IMR-90 (cell line): ENCODE data around the gene GIMAP7. TPM values are rescaled to one million over a fixed set of nuclear protein-coding genes. Genes with fewer than 3 reads are reported as not detected.

Source experiments
- ATAC-seq: fragments of 200-7000 bp; cut with Tn5 transposase; 2 replicates; pipeline ENCODE4 v1.9.1; 2020; ENCODE audit warnings: low read depth, mild to moderate bottlenecking, moderate library complexity
- BruUV-seq: library from RNA; stranded (reverse); fragments of 400-500 nt; replicated peaks from 2 replicates; lab custom pipeline; 2021; lab: Mats Ljungman, UMichigan
- CTCF ChIA-PET: fragments of 300-600 bp; formaldehyde crosslinking; extraction: SDS; loops from one replicate; lab custom pipeline; 2021; ENCODE audit warnings: antibody characterized with exemption; lab: Yijun Ruan, JAX
- POLR2A ChIA-PET: fragments of 300-600 bp; sonication (Branson Sonifier 250); formaldehyde crosslinking; loops from one replicate; lab custom pipeline; 2022; ENCODE audit warnings: antibody characterized with exemption; ENCODE audit not compliant: unreplicated experiment; lab: Charles Lee
- DNase-seq: peaks from one replicate; pipeline ENCODE4 v3.0.0; 2013
- H2AFZ ChIP-seq: replicated peaks from 2 replicates; pipeline ENCODE3; 2013; ENCODE audit warnings: low read length, mild to moderate bottlenecking; ENCODE audit not compliant: poor library complexity
- H2AK5ac ChIP-seq: 2 replicates; pipeline ENCODE4 v1.6.1; 2013; ENCODE audit warnings: low read depth, low read length, inconsistent platforms
- H2AK9ac ChIP-seq: replicated peaks from 2 replicates; pipeline ENCODE3; 2013; ENCODE audit warnings: mild to moderate bottlenecking, low read depth, low read length, moderate library complexity; ENCODE audit not compliant: poor library complexity
- H2BK120ac ChIP-seq: 2 replicates; pipeline ENCODE4 v1.6.1; 2013; ENCODE audit warnings: low read depth, low read length, inconsistent platforms
- H2BK15ac ChIP-seq: 3 replicates; pipeline ENCODE4 v1.6.1; 2013; ENCODE audit warnings: low read depth, low read length, inconsistent platforms
- H2BK20ac ChIP-seq: 2 replicates; pipeline ENCODE4 v1.6.1; 2013; ENCODE audit warnings: low read depth, mild to moderate bottlenecking, inconsistent platforms, low read length, moderate library complexity
- H2BK5ac ChIP-seq: 2 replicates; pipeline ENCODE4 v1.6.1; 2013; ENCODE audit warnings: mild to moderate bottlenecking, low read depth, low read length, inconsistent platforms; ENCODE audit not compliant: poor library complexity, severe bottlenecking
- H3K14ac ChIP-seq: replicated peaks from 2 replicates; pipeline ENCODE4 v1.6.1; 2013; ENCODE audit warnings: low read depth, low read length, inconsistent platforms
- H3K18ac ChIP-seq: 2 replicates; pipeline ENCODE4 v1.6.1; 2013; ENCODE audit warnings: low read depth, low read length, control low read depth
- H3K23ac ChIP-seq: 2 replicates; pipeline ENCODE4 v1.6.1; 2013; ENCODE audit warnings: low read depth, low read length, inconsistent platforms
- H3K27ac ChIP-seq: 2 replicates; pipeline ENCODE4 v1.5.1; 2013; ENCODE audit warnings: mild to moderate bottlenecking, control low read depth, low read length; ENCODE audit not compliant: insufficient read depth
- H3K27me3 ChIP-seq: 2 replicates; pipeline ENCODE4 v1.6.1; 2013; ENCODE audit warnings: low read length; ENCODE audit not compliant: control insufficient read depth, insufficient read depth
- H3K36me3 ChIP-seq: 2 replicates; pipeline ENCODE4 v1.6.1; 2013; ENCODE audit warnings: low read length, mixed read lengths; ENCODE audit not compliant: control insufficient read depth, insufficient read depth
- H3K4ac ChIP-seq: 2 replicates; pipeline ENCODE4 v1.6.1; 2013; ENCODE audit warnings: low read depth, low read length, inconsistent platforms
- H3K4me1 ChIP-seq: 2 replicates; pipeline ENCODE4 v1.6.1; 2013; ENCODE audit warnings: low read length, mixed read lengths; ENCODE audit not compliant: control insufficient read depth, insufficient read depth
- H3K4me2 ChIP-seq: 2 replicates; pipeline ENCODE4 v1.6.1; 2013; ENCODE audit warnings: low read depth, mild to moderate bottlenecking, control low read depth, low read length, moderate library complexity
- H3K4me3 ChIP-seq: 2 replicates; pipeline ENCODE4 v1.5.1; 2013; ENCODE audit warnings: low read depth, mild to moderate bottlenecking, control low read depth, low read length, moderate library complexity; ENCODE audit not compliant: insufficient read depth
- H3K56ac ChIP-seq: 2 replicates; pipeline ENCODE4 v1.6.1; 2013; ENCODE audit warnings: low read length, inconsistent platforms; ENCODE audit not compliant: insufficient read depth; ENCODE audit errors: extremely low read depth
- H3K79me1 ChIP-seq, 2 experiments: 2 replicates each; pipeline ENCODE4 v1.6.1; 2013; ENCODE audit warnings: low read length in 2 of 2, inconsistent platforms in 1 of 2, low read depth in 1 of 2
- H3K9ac ChIP-seq: 2 replicates; pipeline ENCODE4 v1.6.1; 2013; ENCODE audit warnings: low read depth, low read length, control low read depth
- H3K9me1 ChIP-seq: 2 replicates; pipeline ENCODE4 v1.6.1; 2013; ENCODE audit warnings: low read length, inconsistent platforms; ENCODE audit not compliant: insufficient read depth
- H3K9me3 ChIP-seq: 2 replicates; pipeline ENCODE4 v1.6.1; 2013; ENCODE audit warnings: low read length; ENCODE audit not compliant: control insufficient read depth, insufficient read depth
- H4K20me1 ChIP-seq: 2 replicates; pipeline ENCODE4 v1.6.1; 2013; ENCODE audit warnings: low read length, inconsistent platforms; ENCODE audit not compliant: insufficient read depth
- H4K5ac ChIP-seq: 2 replicates; pipeline ENCODE4 v1.6.1; 2013; ENCODE audit warnings: mild to moderate bottlenecking, low read depth, low read length, control low read depth
- H4K8ac ChIP-seq, 2 experiments: 2 replicates each; pipeline ENCODE4 v1.6.1; 2013; ENCODE audit warnings: low read depth in 2 of 2, low read length in 2 of 2, control low read depth in 1 of 2, inconsistent platforms in 1 of 2
- H4K91ac ChIP-seq: 2 replicates; pipeline ENCODE4 v1.6.1; 2013; ENCODE audit warnings: low read depth, low read length, inconsistent platforms; ENCODE audit not compliant: insufficient read depth
- BHLHE40 ChIP-seq: fragments of 150-350 bp; IDR thresholded peaks from 2 replicates; pipeline ENCODE4 v1.6.1; 2016; ENCODE audit warnings: mild to moderate bottlenecking, low read depth, low read length
- CEBPB ChIP-seq: IDR thresholded peaks from 2 replicates; pipeline ENCODE4 v1.6.1; 2012; ENCODE audit warnings: low read depth, low read length, improper control_type of control experiment
- CHD1 ChIP-seq: IDR thresholded peaks from 2 replicates; pipeline ENCODE4 v1.6.1; 2012; ENCODE audit warnings: low read depth, low read length, improper control_type of control experiment
- FOS ChIP-seq: fragments of 150-350 bp; IDR thresholded peaks from 2 replicates; pipeline ENCODE4 v1.6.1; 2016; ENCODE audit warnings: low read depth, low read length
- MAFK ChIP-seq: IDR thresholded peaks from 2 replicates; pipeline ENCODE4 v1.6.1; 2012; ENCODE audit warnings: low read depth, low read length, improper control_type of control experiment
- MAZ ChIP-seq: IDR thresholded peaks from 2 replicates; pipeline ENCODE4 v1.6.1; 2012; ENCODE audit warnings: low read depth, mild to moderate bottlenecking, low read length, improper control_type of control experiment, moderate library complexity, borderline replicate concordance
- MXI1 ChIP-seq: IDR thresholded peaks from 2 replicates; pipeline ENCODE4 v1.6.1; 2012; ENCODE audit warnings: low read depth, mild to moderate bottlenecking, low read length, moderate library complexity, borderline replicate concordance
- NFE2L2 ChIP-seq: fragments of 150-350 bp; IDR thresholded peaks from 2 replicates; pipeline ENCODE4 v1.6.1; 2016; ENCODE audit warnings: low read depth, mild to moderate bottlenecking, low read length
- POLR2A ChIP-seq: IDR thresholded peaks from 2 replicates; pipeline ENCODE4 v1.6.1; 2012; ENCODE audit warnings: mild to moderate bottlenecking, low read depth, low read length
- RAD21 ChIP-seq: IDR thresholded peaks from 2 replicates; pipeline ENCODE4 v1.6.1; 2012; ENCODE audit warnings: low read length, improper control_type of control experiment
- RCOR1 ChIP-seq: IDR thresholded peaks from 2 replicates; pipeline ENCODE4 v1.6.1; 2012; ENCODE audit warnings: mild to moderate bottlenecking, low read length, improper control_type of control experiment; ENCODE audit not compliant: insufficient replicate concordance
- RFX5 ChIP-seq: IDR thresholded peaks from 2 replicates; pipeline ENCODE4 v1.8.0; 2012; ENCODE audit warnings: low read depth, mild to moderate bottlenecking, low read length, moderate library complexity
- SMC3 ChIP-seq: fragments of 150-350 bp; IDR thresholded peaks from 2 replicates; pipeline ENCODE4 v1.6.1; 2016; ENCODE audit warnings: low read depth, mild to moderate bottlenecking, antibody characterized with exemption, low read length, moderate library complexity
- WGBS, 2 experiments: methylation state at CpG; one replicate each; pipeline versions ENCODE4 v1.1.5 to v1.1.7; 2013; ENCODE audit warnings: missing lambda C conversion rate in 2 of 2; ENCODE audit not compliant: insufficient read length in 1 of 2; ENCODE audit errors: extremely low coverage in 2 of 2; 5-methylcytosine and 5-hydroxymethylcytosine counted together
- dilution Hi-C: fragments of 300-500 bp; cut with HindIII; formaldehyde crosslinking; loops from one replicate; pipeline ENCODE4 v1.14.3; 2018; ENCODE audit warnings: low sequenced_read_pairs; ENCODE audit not compliant: unreplicated experiment
- in situ Hi-C: fragments of 300-500 bp; cut with MboI; formaldehyde crosslinking; loops from 3 replicates; pipeline ENCODE4 v1.14.3; 2019; ENCODE audit warnings: low sequenced_read_pairs, inconsistent platforms, mixed read lengths
- intact Hi-C: fragments of 100-400 bp; cut with micrococcal nuclease; formaldehyde crosslinking; loops from 2 replicates; pipeline ENCODE4 v1.10.0; 2022
- polyA plus RNA-seq, 3 experiments: library from polyadenylated mRNA; depleted of rRNA; stranded (reverse); fragments of >200 nt; gene quantifications; 2 replicates each; pipeline ENCODE4 v1.2.3, GENCODE V29; 2012; ENCODE audit warnings: low replicate concordance in 1 of 3
- total RNA-seq: library from RNA; depleted of rRNA; stranded (reverse); fragments of >200 nt; gene quantifications from 2 replicates; pipeline ENCODE4 v1.2.3, GENCODE V29; 2012
- TF ChIP-seq, protein P1 (sequence below): conservative IDR thresholded peaks from 2 replicates; pipeline ENCODE4 v1.5.1; 2012; ENCODE audit warnings: mild to moderate bottlenecking, low read depth, low read length, improper control_type of control experiment
- TF ChIP-seq, protein P2 (sequence below): fragments of 150-350 bp; IDR thresholded peaks from 2 replicates; pipeline ENCODE4 v1.6.1; 2016; ENCODE audit warnings: low read depth, mild to moderate bottlenecking, low read length, moderate library complexity, borderline replicate concordance
- TF ChIP-seq, protein P3 (sequence below): fragments of 150-350 bp; IDR thresholded peaks from 2 replicates; pipeline ENCODE4 v1.6.1; 2017; ENCODE audit warnings: mild to moderate bottlenecking, antibody characterized with exemption, low read length, low read depth

Gene GIMAP7
- total and polyA plus RNA-seq, 2 of the 4 experiments (the other 2 are of a cell fraction): not detected

GRCh38 chr7:150507947-150508602, 6.6 kb upstream of the GIMAP7 start:
- no peak overlapping the region for H3K18ac ChIP-seq
- no peaks in the 10 kb centered on the region; the same call in 1 of the 2 replicates for H3K9me3 ChIP-seq
- no peak overlapping the region for H2BK5ac ChIP-seq
- no peak overlapping the region for H3K56ac ChIP-seq
- no peak overlapping the region for H4K91ac ChIP-seq
- POLR2A ChIA-PET: no interaction called here
- H2BK15ac ChIP-seq: no peak overlapping the region
- H4K8ac ChIP-seq: no peak overlapping the region
- H3K23ac ChIP-seq: no peak overlapping the region
- H3K27ac ChIP-seq: no peak overlapping the region
- no peak overlapping the region for H2AK9ac ChIP-seq
- H2BK20ac ChIP-seq: no peak overlapping the region
- no peak overlapping the region for H3K4me2 ChIP-seq
- H3K14ac ChIP-seq: no peak overlapping the region
- ATAC-seq: no peak
- no peaks in the 10 kb centered on the region for H3K27me3 ChIP-seq
- TF ChIP-seq MAZ (no peak), BHLHE40 (no peak), RAD21 (no peak), FOS (no peak), CHD1 (no peak), RCOR1 (no peak), CEBPB (no peak), POLR2A (no peak), NFE2L2 (no peak), SMC3 (no peak), MAFK (no peak), RFX5 (no peak), MXI1 (no peak)
- TF ChIP-seq, protein P1, sequence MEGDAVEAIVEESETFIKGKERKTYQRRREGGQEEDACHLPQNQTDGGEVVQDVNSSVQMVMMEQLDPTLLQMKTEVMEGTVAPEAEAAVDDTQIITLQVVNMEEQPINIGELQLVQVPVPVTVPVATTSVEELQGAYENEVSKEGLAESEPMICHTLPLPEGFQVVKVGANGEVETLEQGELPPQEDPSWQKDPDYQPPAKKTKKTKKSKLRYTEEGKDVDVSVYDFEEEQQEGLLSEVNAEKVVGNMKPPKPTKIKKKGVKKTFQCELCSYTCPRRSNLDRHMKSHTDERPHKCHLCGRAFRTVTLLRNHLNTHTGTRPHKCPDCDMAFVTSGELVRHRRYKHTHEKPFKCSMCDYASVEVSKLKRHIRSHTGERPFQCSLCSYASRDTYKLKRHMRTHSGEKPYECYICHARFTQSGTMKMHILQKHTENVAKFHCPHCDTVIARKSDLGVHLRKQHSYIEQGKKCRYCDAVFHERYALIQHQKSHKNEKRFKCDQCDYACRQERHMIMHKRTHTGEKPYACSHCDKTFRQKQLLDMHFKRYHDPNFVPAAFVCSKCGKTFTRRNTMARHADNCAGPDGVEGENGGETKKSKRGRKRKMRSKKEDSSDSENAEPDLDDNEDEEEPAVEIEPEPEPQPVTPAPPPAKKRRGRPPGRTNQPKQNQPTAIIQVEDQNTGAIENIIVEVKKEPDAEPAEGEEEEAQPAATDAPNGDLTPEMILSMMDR: no peak
- TF ChIP-seq, protein P2, sequence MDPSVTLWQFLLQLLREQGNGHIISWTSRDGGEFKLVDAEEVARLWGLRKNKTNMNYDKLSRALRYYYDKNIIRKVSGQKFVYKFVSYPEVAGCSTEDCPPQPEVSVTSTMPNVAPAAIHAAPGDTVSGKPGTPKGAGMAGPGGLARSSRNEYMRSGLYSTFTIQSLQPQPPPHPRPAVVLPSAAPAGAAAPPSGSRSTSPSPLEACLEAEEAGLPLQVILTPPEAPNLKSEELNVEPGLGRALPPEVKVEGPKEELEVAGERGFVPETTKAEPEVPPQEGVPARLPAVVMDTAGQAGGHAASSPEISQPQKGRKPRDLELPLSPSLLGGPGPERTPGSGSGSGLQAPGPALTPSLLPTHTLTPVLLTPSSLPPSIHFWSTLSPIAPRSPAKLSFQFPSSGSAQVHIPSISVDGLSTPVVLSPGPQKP: no peak
- TF ChIP-seq, protein P3, sequence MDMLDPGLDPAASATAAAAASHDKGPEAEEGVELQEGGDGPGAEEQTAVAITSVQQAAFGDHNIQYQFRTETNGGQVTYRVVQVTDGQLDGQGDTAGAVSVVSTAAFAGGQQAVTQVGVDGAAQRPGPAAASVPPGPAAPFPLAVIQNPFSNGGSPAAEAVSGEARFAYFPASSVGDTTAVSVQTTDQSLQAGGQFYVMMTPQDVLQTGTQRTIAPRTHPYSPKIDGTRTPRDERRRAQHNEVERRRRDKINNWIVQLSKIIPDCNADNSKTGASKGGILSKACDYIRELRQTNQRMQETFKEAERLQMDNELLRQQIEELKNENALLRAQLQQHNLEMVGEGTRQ: no peak
- no peak overlapping the region for H3K4ac ChIP-seq
- no peak overlapping the region for H2BK120ac ChIP-seq
- no peaks in the 10 kb centered on the region for H3K36me3 ChIP-seq
- H3K4me3 ChIP-seq: no peak overlapping the region
- H3K79me1 ChIP-seq: no peaks in the 10 kb centered on the region
- in situ Hi-C loops: no loop called here
- intact Hi-C loops: no loop called here
- H2AK5ac ChIP-seq: no peak overlapping the region
- no peak for DNase-seq
- H3K4me1 ChIP-seq: no peaks in the 10 kb centered on the region
- no peak overlapping the region for H2AFZ ChIP-seq
- BruUV-seq: no TSS peak
- no CpG with 5 or more reads among the region's 4 CpGs for WGBS, 2 experiments
- H4K20me1 ChIP-seq: no peaks in the 10 kb centered on the region
- H3K9me1 ChIP-seq: no peaks in the 10 kb centered on the region
- CTCF ChIA-PET: no interaction called here
- H3K9ac ChIP-seq: no peak overlapping the region
- dilution Hi-C loops: no loop called here
- no peak overlapping the region for H4K5ac ChIP-seq
